Ovary (tissue), 9 donors: ENCODE results near the gene ERAP2. TPM values are rescaled to one million over a fixed set of nuclear protein-coding genes. Genes with fewer than 3 reads are reported as not detected.

Source experiments
- DNase-seq, 5 donors: peaks; one replicate each; pipeline ENCODE4 v3.0.0-alpha.2; 2019 to 2020
- H3K27ac ChIP-seq, 2 donors: fragments of 200-600 bp; one replicate each; pipeline versions ENCODE4 v1.5.1 to v1.8.0; 2019 to 2022
- H3K27me3 ChIP-seq: fragments of 200-600 bp; one replicate; pipeline ENCODE4 v1.8.0; 2022
- H3K36me3 ChIP-seq: fragments of 200-600 bp; sonication (generic); one replicate; pipeline ENCODE4 v1.5.1; 2019
- H3K4me1 ChIP-seq: one replicate; pipeline ENCODE4 v1.8.1; 2013; ENCODE audit warnings: mild to moderate bottlenecking, moderate library complexity; ENCODE audit not compliant: insufficient read depth
- H3K4me3 ChIP-seq: fragments of 200-600 bp; sonication (generic); one replicate; pipeline ENCODE4 v1.5.1; 2017
- H3K9me3 ChIP-seq, 2 donors: fragments of 200-600 bp in 1 of 2; sonication (generic) in 1 of 2; one replicate each; pipeline versions ENCODE4 v1.5.1 to v1.8.1; 2013 to 2019; ENCODE audit warnings: mild to moderate bottlenecking in 1 of 2, moderate library complexity in 1 of 2
- EP300 ChIP-seq: sonication (generic); formaldehyde crosslinking; IDR thresholded peaks from one replicate; pipeline ENCODE4 v1.6.1; 2017; ENCODE audit warnings: antibody characterized with exemption
- POLR2A ChIP-seq: fragments of 450-650 bp; IDR thresholded peaks from one replicate; pipeline ENCODE4 v1.6.1; 2017; ENCODE audit warnings: antibody characterized with exemption, mild to moderate bottlenecking, moderate library complexity
- WGBS, 3 donors: extraction: QIAGEN DNeasy Blood & Tissue Kit in 1 of 3; methylation state at CpG; one replicate each; pipeline versions ENCODE4 v1.1.5 to v1.1.7; 2013 to 2017; 5-methylcytosine and 5-hydroxymethylcytosine counted together
- intact Hi-C, 4 donors: fragments of 100-400 bp; cut with DNase I; formaldehyde crosslinking; loops; one replicate each; pipeline versions ENCODE4 v1.11.0 to v1.15.1; 2022 to 2023
- polyA plus RNA-seq, 2 donors: library from polyadenylated mRNA; stranded (reverse); fragments of 200-250 nt in 1 of 2; fragments of 350-450 nt in 1 of 2; fragmentation: Illumina TruSeq in 1 of 2; extraction: RNeasy Lipid Tissue Mini Kit (QIAGEN cat#74804) in 1 of 2; gene quantifications; one replicate each; pipeline ENCODE4 v1.2.3, GENCODE V29; 2013 to 2014
- total RNA-seq, 7 donors: library from RNA; depleted of rRNA in 2 of 7; stranded (reverse); fragments of >200 nt in 2 of 7; fragmentation: NEBNext Ultra II Directional in 3 of 7; extraction: Animal tissue kit (Norgen Biotek cat#: 25700) in 3 of 7; gene quantifications; one replicate each; pipeline versions ENCODE4 v1.1.0 to v1.2.4, GENCODE V29; 2016 to 2023
- TF ChIP-seq, protein P1 (sequence below), 3 donors: fragments of 450-650 bp in 2 of 3; fragments of 200-600 bp in 1 of 3; IDR thresholded peaks; one replicate each; pipeline versions ENCODE4 v1.5.1 to v1.8.0; 2016 to 2022; ENCODE audit warnings: antibody characterized with exemption in 3 of 3, mild to moderate bottlenecking in 1 of 3
- donor health status: DM: no; HTN: no; CAD: no; lungs with moderate emphysema.
- donor health status: DM: no; HTN: no; CAD: no.
- donor health status: Bipolar disorder and iron deficiency.
- donor health status: DM: yes; HTN: yes; CAD: no.
- donor health status: DM: no; HTN: no; CAD: no.
- donor health status: DM: yes; HTN: yes; CAD: no.

ERAP2 gene
- total and polyA plus RNA-seq, 9 donors, result 1.3 to 22.0 (median 15.9) TPM

GRCh38 chr5:96920744-96921355, 44.5 kb downstream of the ERAP2 start:
- TF ChIP-seq, protein P1, sequence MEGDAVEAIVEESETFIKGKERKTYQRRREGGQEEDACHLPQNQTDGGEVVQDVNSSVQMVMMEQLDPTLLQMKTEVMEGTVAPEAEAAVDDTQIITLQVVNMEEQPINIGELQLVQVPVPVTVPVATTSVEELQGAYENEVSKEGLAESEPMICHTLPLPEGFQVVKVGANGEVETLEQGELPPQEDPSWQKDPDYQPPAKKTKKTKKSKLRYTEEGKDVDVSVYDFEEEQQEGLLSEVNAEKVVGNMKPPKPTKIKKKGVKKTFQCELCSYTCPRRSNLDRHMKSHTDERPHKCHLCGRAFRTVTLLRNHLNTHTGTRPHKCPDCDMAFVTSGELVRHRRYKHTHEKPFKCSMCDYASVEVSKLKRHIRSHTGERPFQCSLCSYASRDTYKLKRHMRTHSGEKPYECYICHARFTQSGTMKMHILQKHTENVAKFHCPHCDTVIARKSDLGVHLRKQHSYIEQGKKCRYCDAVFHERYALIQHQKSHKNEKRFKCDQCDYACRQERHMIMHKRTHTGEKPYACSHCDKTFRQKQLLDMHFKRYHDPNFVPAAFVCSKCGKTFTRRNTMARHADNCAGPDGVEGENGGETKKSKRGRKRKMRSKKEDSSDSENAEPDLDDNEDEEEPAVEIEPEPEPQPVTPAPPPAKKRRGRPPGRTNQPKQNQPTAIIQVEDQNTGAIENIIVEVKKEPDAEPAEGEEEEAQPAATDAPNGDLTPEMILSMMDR (IDR thresholded peaks at IDR 0.05), result no peak
- TF ChIP-seq EP300 (no peak), POLR2A (no peak)
- Histone ChIP-seq H3K27me3 (no peaks in the 10 kb centered on the region), H3K9me3 (no peaks in the 10 kb centered on the region), H3K36me3 (no peaks in the 10 kb centered on the region), H3K4me1 (peaks cover 10% of the 10 kb centered on the region), H3K27ac (peak overlapping the region in 1 of 2 donors; percentile 70), H3K4me3 (no peak overlapping the region)
- intact Hi-C loops, result no loop called here
- no peak for DNase-seq
- WGBS, 3 donors, result 81 to 87% (median 86%) methylated on average over 3 of the region's 3 CpGs

DNA sequence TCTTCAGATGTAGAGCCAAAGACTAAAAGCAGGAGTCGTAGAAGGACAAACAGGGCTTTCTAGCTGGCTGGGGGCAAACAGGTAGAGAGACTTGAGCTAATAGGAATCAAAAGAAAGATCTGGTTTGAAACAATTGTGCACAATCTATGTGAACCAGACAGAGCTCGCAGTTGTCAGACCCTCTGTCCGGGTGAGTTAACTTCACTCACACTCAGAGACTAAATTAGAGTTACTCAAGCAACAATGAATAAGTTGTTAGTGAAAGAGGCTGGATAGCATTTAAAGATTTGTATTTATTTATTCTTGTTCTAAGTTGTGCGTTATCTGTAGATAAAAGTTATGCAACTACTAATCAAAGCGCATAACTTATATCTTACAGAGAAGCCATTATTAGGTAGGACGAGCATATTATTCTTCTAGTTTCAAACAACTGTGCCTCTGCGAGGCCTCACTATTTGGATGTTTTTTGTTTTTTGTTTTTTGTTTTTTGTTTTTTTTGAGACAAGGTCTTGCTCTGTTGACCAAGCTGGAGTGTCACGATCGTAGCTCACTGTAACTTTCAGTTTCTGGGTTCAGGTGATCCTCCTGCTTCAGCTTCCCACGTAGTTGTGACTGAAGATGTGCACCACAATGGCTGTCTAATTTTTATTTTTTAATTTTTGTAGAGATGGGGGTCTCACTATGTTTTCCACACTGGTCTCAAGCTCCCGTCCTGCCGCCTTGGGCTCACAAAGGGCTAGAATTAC, 46.4 kb downstream of the ERAP2 start:
- Histone ChIP-seq H3K36me3 (no peaks in the 10 kb centered on the region), H3K9me3 (no peaks in the 10 kb centered on the region), H3K27me3 (no peaks in the 10 kb centered on the region), H3K27ac (peak overlapping the region in 1 of 2 donors; percentile 70), H3K4me3 (no peak overlapping the region), H3K4me1 (peaks cover 10% of the 10 kb centered on the region)
- TF ChIP-seq EP300 (no peak), POLR2A (no peak)
- TF ChIP-seq, protein P1 (IDR thresholded peaks at IDR 0.05), result no peak
- DNase-seq, result no peak
- WGBS, 3 donors, result 44 to 73% (median 51%) methylated on average over 12 of the region's 12 CpGs
- intact Hi-C loops, result no loop called here

DNA sequence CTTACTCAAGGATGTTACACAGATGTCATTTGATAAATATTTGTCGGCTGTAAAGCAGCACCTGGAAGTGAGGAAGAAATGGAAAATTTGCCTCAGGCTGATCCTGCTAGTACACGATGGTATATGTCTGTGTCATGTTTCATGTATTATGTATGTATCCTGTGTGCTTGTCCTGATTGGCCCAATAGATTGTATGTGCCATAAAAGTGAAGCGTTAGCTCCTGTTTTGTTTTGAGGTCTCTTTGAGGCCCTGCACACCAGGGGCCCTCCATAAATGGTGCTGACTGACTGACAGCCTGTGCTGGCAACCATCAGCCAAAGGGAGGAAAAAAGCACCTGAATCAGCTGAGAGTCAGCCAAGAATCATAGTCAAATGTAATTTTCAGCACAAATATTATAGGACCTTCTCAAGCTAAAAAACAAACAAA, 47.7 kb downstream of the ERAP2 start:
- H3K27me3 ChIP-seq, result no peaks in the 10 kb centered on the region
- H3K4me1 ChIP-seq, result peaks cover 10% of the 10 kb centered on the region
- TF ChIP-seq, protein P1 (IDR thresholded peaks at IDR 0.05), result no peak
- TF ChIP-seq POLR2A (no peak), EP300 (no peak)
- 32 to 51% (median 46%) methylated on average over 3 of the region's 3 CpGs for WGBS, 3 donors
- H3K9me3 ChIP-seq, result no peaks in the 10 kb centered on the region
- intact Hi-C loops, result no loop called here
- no peaks in the 10 kb centered on the region for H3K36me3 ChIP-seq
- no peak for DNase-seq
- no peak overlapping the region for H3K4me3 ChIP-seq
- peak overlapping the region in 1 of 2 donors; percentile 70 for H3K27ac ChIP-seq

- no peak for DNase-seq
- Histone ChIP-seq H3K36me3 (no peaks in the 10 kb centered on the region), H3K9me3 (no peaks in the 10 kb centered on the region), H3K4me3 (no peak overlapping the region), H3K27me3 (no peaks in the 10 kb centered on the region), H3K27ac (no peak overlapping the region), H3K4me1 (peaks cover 10% of the 10 kb centered on the region)
- WGBS, 3 donors, result 93 to 95% (median 95%) methylated on average over 1 of the region's 1 CpG
- no peak for TF ChIP-seq EP300
- TF ChIP-seq, protein P1 (IDR thresholded peaks at IDR 0.05), result no peak
- TF ChIP-seq POLR2A, result no peak
- intact Hi-C loops, result no loop called here
Measured at GRCh38 chr5:96926276-96926675, 50.0 kb downstream of the ERAP2 start.
